ENCODE measurements around the gene INPP4B. TPM values are rescaled to one million over a fixed set of nuclear protein-coding genes. Genes with fewer than 3 reads are reported as not detected.

Gene INPP4B
- total RNA-seq, 4 donors from 2014 or later, result 38.9 to 48.7 (median 44.2) TPM

- peaks cover 0 to 13% (median 0%) of the 10 kb centered on the region in 4 donors for H3K4me1 ChIP-seq
- H3K27me3 ChIP-seq, result no peaks in the 10 kb centered on the region
- H3K9me3 ChIP-seq, result no peaks in the 10 kb centered on the region
- TF ChIP-seq POLR2A (IDR thresholded peaks at IDR 0.05), result no peak
- no peaks in the 10 kb centered on the region for H3K36me3 ChIP-seq
- peak overlapping the region in 2 of 4 donors; percentile 4 to 41 for H3K27ac ChIP-seq
- no peak overlapping the region for H3K4me3 ChIP-seq
- DNase-seq, result no peak
These were observed 515.8 kb downstream of the INPP4B start for GRCh38 chr4:142330311-142330710.

- H3K36me3 ChIP-seq, result no peaks in the 10 kb centered on the region
- no peak overlapping the region for H3K27ac ChIP-seq
- TF ChIP-seq CTCF (IDR thresholded peaks at IDR 0.05) (no peak), POLR2A (IDR thresholded peaks at IDR 0.05) (no peak)
- peaks cover 0 to 13% (median 0%) of the 10 kb centered on the region in 4 donors for H3K4me1 ChIP-seq
- no peak overlapping the region for H3K4me3 ChIP-seq
- no peaks in the 10 kb centered on the region for H3K9me3 ChIP-seq
- no peak for DNase-seq
- H3K27me3 ChIP-seq, result no peaks in the 10 kb centered on the region
These were observed 516.8 kb downstream of the INPP4B start for GRCh38 chr4:142329313-142329712.

GRCh38 chr4:142326181-142326580 lies 519.9 kb downstream of the INPP4B start:
- no peak for DNase-seq
- TF ChIP-seq POLR2A (IDR thresholded peaks at IDR 0.05) (no peak), CTCF (IDR thresholded peaks at IDR 0.05) (no peak)

GRCh38 chr4:142324572-142324971 lies 521.5 kb downstream of the INPP4B start:
- no peak for TF ChIP-seq CTCF (IDR thresholded peaks at IDR 0.05)
- TF ChIP-seq POLR2A (IDR thresholded peaks at IDR 0.05), result no peak

More at GRCh38 chr4:142326181-142326580, 519.9 kb downstream of the INPP4B start:
- Histone ChIP-seq H3K4me1 (peaks cover 0 to 13% (median 0%) of the 10 kb centered on the region in 4 donors), H3K27me3 (no peaks in the 10 kb centered on the region), H3K27ac (no peak overlapping the region), H3K4me3 (no peak overlapping the region), H3K9me3 (no peaks in the 10 kb centered on the region), H3K36me3 (no peaks in the 10 kb centered on the region)

GRCh38 chr4:142322996-142323395 lies 523.1 kb downstream of the INPP4B start:
- no peak overlapping the region for H3K4me3 ChIP-seq
- no peaks in the 10 kb centered on the region for H3K36me3 ChIP-seq
- H3K9me3 ChIP-seq, result no peaks in the 10 kb centered on the region
- TF ChIP-seq POLR2A (IDR thresholded peaks at IDR 0.05) (no peak), CTCF (IDR thresholded peaks at IDR 0.05) (no peak)
- no peaks in the 10 kb centered on the region for H3K27me3 ChIP-seq
- H3K27ac ChIP-seq, result no peak overlapping the region
- DNase-seq, result no peak
- H3K4me1 ChIP-seq, result no peaks in the 10 kb centered on the region

More at GRCh38 chr4:142324572-142324971, 521.5 kb downstream of the INPP4B start:
- Histone ChIP-seq H3K9me3 (no peaks in the 10 kb centered on the region), H3K4me1 (no peaks in the 10 kb centered on the region), H3K27me3 (no peaks in the 10 kb centered on the region), H3K4me3 (no peak overlapping the region), H3K36me3 (no peaks in the 10 kb centered on the region), H3K27ac (no peak overlapping the region)
- DNase-seq, result no peak

GRCh38 chr4:142318280-142318679 lies 527.8 kb downstream of the INPP4B start:
- Histone ChIP-seq H3K27ac (no peak overlapping the region), H3K4me3 (no peak overlapping the region), H3K36me3 (no peaks in the 10 kb centered on the region), H3K9me3 (no peaks in the 10 kb centered on the region), H3K4me1 (peaks cover 0 to 13% (median 4%) of the 10 kb centered on the region in 4 donors), H3K27me3 (no peaks in the 10 kb centered on the region)
- no peak for DNase-seq
- TF ChIP-seq POLR2A (IDR thresholded peaks at IDR 0.05), result no peak
- no peak for TF ChIP-seq CTCF (IDR thresholded peaks at IDR 0.05)

Data from Peyer's patch (tissue), 4 donors.